IMR-90 (cell line): ENCODE data around the gene PTX4.

Experiments used
- BHLHE40 ChIP-seq: fragments of 150-350 bp; IDR thresholded peaks from 2 replicates; pipeline ENCODE4 v1.6.1; 2016; ENCODE audit warnings: mild to moderate bottlenecking, low read depth, low read length
- CEBPB ChIP-seq: IDR thresholded peaks from 2 replicates; pipeline ENCODE4 v1.6.1; 2012; ENCODE audit warnings: low read depth, low read length, improper control_type of control experiment
- MAFK ChIP-seq: IDR thresholded peaks from 2 replicates; pipeline ENCODE4 v1.6.1; 2012; ENCODE audit warnings: low read depth, low read length, improper control_type of control experiment
- MXI1 ChIP-seq: IDR thresholded peaks from 2 replicates; pipeline ENCODE4 v1.6.1; 2012; ENCODE audit warnings: low read depth, mild to moderate bottlenecking, low read length, moderate library complexity, borderline replicate concordance
- POLR2A ChIP-seq: IDR thresholded peaks from 2 replicates; pipeline ENCODE4 v1.6.1; 2012; ENCODE audit warnings: mild to moderate bottlenecking, low read depth, low read length
- RAD21 ChIP-seq: IDR thresholded peaks from 2 replicates; pipeline ENCODE4 v1.6.1; 2012; ENCODE audit warnings: low read length, improper control_type of control experiment
- RFX5 ChIP-seq: IDR thresholded peaks from 2 replicates; pipeline ENCODE4 v1.8.0; 2012; ENCODE audit warnings: low read depth, mild to moderate bottlenecking, low read length, moderate library complexity
- TF ChIP-seq, protein P1 (sequence below): conservative IDR thresholded peaks from 2 replicates; pipeline ENCODE4 v1.5.1; 2012; ENCODE audit warnings: mild to moderate bottlenecking, low read depth, low read length, improper control_type of control experiment

DNA sequence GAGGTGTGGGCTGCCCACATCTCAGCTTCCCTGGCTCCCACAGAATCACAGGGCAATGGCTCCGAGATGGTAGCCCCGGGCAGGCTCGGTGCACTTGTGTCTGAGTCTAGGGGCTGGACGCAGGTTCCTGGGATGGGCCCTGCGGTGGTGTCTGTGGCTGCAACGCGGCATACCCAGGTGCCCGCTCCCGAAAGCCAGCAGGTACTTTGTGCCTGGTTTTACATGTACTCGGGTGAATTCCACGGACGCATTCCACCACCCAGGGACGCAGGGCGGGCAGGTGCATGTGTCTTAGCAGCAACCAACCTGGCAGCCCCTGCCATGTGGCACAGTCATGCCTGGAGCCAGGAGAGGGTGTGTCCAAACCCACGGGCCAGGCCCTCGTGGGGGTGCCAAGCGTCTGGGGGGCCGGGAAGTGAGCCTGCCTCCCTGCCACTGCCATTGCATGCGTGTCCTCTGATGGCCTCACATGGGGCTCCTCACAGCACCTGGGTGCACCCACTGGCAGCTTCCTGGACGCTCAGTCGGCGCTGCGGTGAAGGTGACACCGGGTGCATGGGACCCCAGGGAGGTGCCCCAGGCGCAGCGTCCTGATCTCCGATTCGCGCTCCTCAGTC is 40.3 kb upstream of the PTX4 start:
- TF ChIP-seq POLR2A (no peak), BHLHE40 (no peak), RFX5 (no peak), MXI1 (no peak), RAD21 (no peak), MAFK (no peak), CEBPB (no peak)
- TF ChIP-seq, protein P1, sequence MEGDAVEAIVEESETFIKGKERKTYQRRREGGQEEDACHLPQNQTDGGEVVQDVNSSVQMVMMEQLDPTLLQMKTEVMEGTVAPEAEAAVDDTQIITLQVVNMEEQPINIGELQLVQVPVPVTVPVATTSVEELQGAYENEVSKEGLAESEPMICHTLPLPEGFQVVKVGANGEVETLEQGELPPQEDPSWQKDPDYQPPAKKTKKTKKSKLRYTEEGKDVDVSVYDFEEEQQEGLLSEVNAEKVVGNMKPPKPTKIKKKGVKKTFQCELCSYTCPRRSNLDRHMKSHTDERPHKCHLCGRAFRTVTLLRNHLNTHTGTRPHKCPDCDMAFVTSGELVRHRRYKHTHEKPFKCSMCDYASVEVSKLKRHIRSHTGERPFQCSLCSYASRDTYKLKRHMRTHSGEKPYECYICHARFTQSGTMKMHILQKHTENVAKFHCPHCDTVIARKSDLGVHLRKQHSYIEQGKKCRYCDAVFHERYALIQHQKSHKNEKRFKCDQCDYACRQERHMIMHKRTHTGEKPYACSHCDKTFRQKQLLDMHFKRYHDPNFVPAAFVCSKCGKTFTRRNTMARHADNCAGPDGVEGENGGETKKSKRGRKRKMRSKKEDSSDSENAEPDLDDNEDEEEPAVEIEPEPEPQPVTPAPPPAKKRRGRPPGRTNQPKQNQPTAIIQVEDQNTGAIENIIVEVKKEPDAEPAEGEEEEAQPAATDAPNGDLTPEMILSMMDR: no peak
